ENCODE measurements around the gene BCR.

The BCR gene

GRCh38 chr22:23225724-23226496 lies 45.6 kb downstream of the BCR start:
- Mint-ChIP-seq H3K36me3 (peaks cover 12 to 32% of the 10 kb centered on the region in 2 donors), H3K27me3 (no peaks in the 10 kb centered on the region), H3K4me1 (peaks cover 38 to 62% of the 10 kb centered on the region in 2 donors), H3K9me3 (peaks cover 11 to 17% of the 10 kb centered on the region in 2 donors), H3K27ac (peak overlapping the region; percentile 31), H3K4me3 (no peak overlapping the region)
- ATAC-seq (replicated peaks) (no peak), DNase-seq (no peak)

- Mint-ChIP-seq H3K4me3 (no peak overlapping the region), H3K4me1 (peaks cover 33 to 56% of the 10 kb centered on the region in 2 donors), H3K36me3 (peaks cover 12 to 32% of the 10 kb centered on the region in 2 donors), H3K27me3 (no peaks in the 10 kb centered on the region), H3K27ac (no peak overlapping the region), H3K9me3 (peaks cover 11 to 17% of the 10 kb centered on the region in 2 donors)
- no peak for ATAC-seq (replicated peaks)
- no peak for DNase-seq
These were observed 46.2 kb downstream of the BCR start for GRCh38 chr22:23226497-23226850.

DNA sequence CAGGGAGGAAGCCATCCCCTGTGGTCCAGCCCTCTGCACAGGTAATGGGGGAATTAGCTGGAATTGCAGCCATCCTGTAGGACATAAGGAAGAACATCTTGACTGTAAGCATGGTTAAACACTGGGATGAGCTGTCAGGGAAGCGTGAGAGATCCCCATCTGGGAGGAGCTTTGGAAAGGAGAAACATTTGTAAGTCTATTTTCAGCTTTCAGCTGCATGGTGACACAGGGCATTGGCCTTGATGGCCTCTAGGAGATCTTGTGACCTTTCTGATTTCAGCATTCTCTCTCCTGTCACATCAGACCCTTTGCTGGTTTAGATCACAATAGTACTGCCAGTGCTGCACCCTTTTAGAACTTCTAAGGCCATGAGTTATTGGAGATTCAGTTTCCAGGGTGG lies 47.1 kb downstream of the BCR start:
- Mint-ChIP-seq H3K9me3 (peaks cover 11 to 17% of the 10 kb centered on the region in 2 donors), H3K4me1 (peaks cover 26 to 55% of the 10 kb centered on the region in 2 donors), H3K27me3 (no peaks in the 10 kb centered on the region), H3K36me3 (peaks cover 12 to 32% of the 10 kb centered on the region in 2 donors), H3K27ac (no peak overlapping the region), H3K4me3 (no peak overlapping the region)
- no peak for DNase-seq
- ATAC-seq (replicated peaks): no peak

DNA sequence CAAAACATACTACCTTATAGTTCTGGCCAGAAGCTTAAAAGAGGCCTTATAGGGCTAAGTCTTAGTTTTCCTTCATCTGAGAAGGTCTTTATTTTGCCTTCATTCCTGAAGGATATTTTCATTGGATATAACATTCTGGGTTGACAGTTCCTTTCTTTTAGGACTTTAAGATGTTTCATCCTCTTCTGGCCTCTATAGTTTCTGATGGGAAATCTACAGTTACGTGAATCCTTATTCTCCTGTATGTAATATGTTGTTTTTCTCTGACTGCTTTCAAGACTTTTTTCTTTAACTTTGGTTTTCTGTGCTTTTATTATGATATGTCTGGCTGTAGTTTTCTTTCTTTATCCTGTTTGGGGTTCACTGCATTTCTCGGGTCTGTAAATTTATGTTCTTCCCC lies 48.2 kb downstream of the BCR start:
- Mint-ChIP-seq H3K36me3 (peaks cover 12 to 32% of the 10 kb centered on the region in 2 donors), H3K27me3 (no peaks in the 10 kb centered on the region), H3K27ac (no peak overlapping the region), H3K9me3 (peaks cover 11 to 17% of the 10 kb centered on the region in 2 donors), H3K4me3 (no peak overlapping the region), H3K4me1 (peaks cover 29 to 55% of the 10 kb centered on the region in 2 donors)
- ATAC-seq (replicated peaks): no peak
- DNase-seq: no peak

DNA sequence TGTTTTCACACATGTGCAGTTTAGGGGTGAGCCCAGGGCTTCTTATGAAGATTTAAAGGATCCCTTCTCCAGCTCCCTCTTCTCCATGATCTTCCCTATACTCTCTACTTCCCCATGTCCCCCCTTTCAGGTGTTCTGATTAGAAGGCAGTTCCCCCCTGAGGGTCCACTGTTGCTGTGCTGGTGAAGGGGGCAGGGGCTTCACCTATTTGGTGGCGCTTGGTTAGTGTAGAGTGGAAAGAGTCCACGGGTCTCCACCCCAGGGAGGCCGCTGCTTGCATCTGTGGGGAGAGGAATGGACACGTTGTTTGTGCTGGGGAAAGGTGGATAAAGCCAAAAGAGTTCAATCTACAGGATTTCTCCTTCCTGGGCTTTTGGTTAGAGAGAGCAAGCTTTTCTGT lies 49.3 kb downstream of the BCR start:
- DNase-seq: no peak
- Mint-ChIP-seq H3K27me3 (no peaks in the 10 kb centered on the region), H3K27ac (no peak overlapping the region), H3K4me1 (peaks cover 29 to 57% of the 10 kb centered on the region in 2 donors), H3K4me3 (no peak overlapping the region), H3K9me3 (peaks cover 11 to 17% of the 10 kb centered on the region in 2 donors), H3K36me3 (peaks cover 11 to 32% of the 10 kb centered on the region in 2 donors)
- ATAC-seq (replicated peaks): no peak

DNA sequence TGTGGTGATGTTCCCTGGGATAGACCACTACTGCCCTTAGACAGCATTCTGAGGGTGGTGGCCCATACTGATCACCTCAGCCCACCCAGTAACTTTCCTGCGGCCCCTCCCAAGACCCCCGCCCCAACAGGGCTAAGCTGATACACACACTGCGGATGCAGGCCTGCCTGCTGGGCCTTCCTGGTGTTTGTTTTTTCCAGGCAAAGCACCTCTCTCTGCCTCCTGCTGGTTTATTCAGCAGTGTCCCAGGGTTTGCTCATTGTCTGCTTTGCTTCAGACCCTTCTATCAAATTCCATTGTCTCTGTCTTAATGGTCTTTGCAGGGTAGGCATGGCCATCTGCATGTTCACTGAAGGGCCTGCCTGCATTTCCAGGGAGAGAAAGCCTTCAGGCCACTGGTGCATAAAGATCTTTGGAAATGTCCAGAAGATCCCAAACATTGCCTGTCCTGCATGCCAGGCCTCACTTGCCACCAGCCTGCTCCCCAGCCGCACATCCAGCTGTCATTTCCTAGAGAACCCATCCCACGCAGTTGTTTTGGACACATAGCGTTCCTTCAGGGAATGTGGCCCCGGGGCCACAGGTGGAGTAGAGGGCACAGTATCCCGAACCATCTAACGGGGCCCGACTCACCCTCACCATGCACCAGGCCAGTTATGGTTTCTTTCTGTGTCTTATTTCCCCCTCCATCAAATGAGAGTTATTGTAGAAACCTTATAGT lies 50.2 kb downstream of the BCR start:
- no peaks in the 10 kb centered on the region for H3K27me3 Mint-ChIP-seq
- H3K9me3 Mint-ChIP-seq: peaks cover 11 to 17% of the 10 kb centered on the region in 2 donors
- DNase-seq: no peak
- H3K27ac Mint-ChIP-seq: no peak overlapping the region
- H3K4me1 Mint-ChIP-seq: peaks cover 27 to 56% of the 10 kb centered on the region in 2 donors
- ATAC-seq (replicated peaks): no peak
- peaks cover 11 to 32% of the 10 kb centered on the region in 2 donors for H3K36me3 Mint-ChIP-seq
- H3K4me3 Mint-ChIP-seq: no peak overlapping the region

GRCh38 chr22:23231471-23232093 lies 51.3 kb downstream of the BCR start:
- no peak for ATAC-seq (replicated peaks)
- peaks cover 11 to 17% of the 10 kb centered on the region in 2 donors for H3K9me3 Mint-ChIP-seq
- no peak overlapping the region for H3K4me3 Mint-ChIP-seq
- DNase-seq: no peak
- H3K36me3 Mint-ChIP-seq: peaks cover 14 to 36% of the 10 kb centered on the region in 2 donors
- peaks cover 26 to 55% of the 10 kb centered on the region in 2 donors for H3K4me1 Mint-ChIP-seq
- no peak overlapping the region for H3K27ac Mint-ChIP-seq
- no peaks in the 10 kb centered on the region for H3K27me3 Mint-ChIP-seq

- H3K4me1 Mint-ChIP-seq: peaks cover 28 to 54% of the 10 kb centered on the region in 2 donors
- H3K27me3 Mint-ChIP-seq: no peaks in the 10 kb centered on the region
- no peak overlapping the region for H3K27ac Mint-ChIP-seq
- no peak for ATAC-seq (replicated peaks)
- no peak overlapping the region for H3K4me3 Mint-ChIP-seq
- H3K9me3 Mint-ChIP-seq: peaks cover 9 to 15% of the 10 kb centered on the region in 2 donors
- peaks cover 14 to 34% of the 10 kb centered on the region in 2 donors for H3K36me3 Mint-ChIP-seq
- no peak for DNase-seq
These were observed 52.0 kb downstream of the BCR start for GRCh38 chr22:23232094-23232905.

- Mint-ChIP-seq H3K36me3 (peaks cover 14 to 25% of the 10 kb centered on the region in 2 donors), H3K9me3 (peaks cover 7% of the 10 kb centered on the region in 2 donors), H3K4me1 (peaks cover 32 to 58% of the 10 kb centered on the region in 2 donors), H3K27me3 (no peaks in the 10 kb centered on the region), H3K27ac (peak overlapping the region; percentile 81), H3K4me3 (no peak overlapping the region)
- ATAC-seq (replicated peaks) (peak; percentile 12 to 30), DNase-seq (no peak)
These were observed 52.8 kb downstream of the BCR start for GRCh38 chr22:23233084-23233531.

- Mint-ChIP-seq H3K4me3 (peak overlapping the region in 1 of 2 donors; percentile 6), H3K36me3 (peaks cover 10 to 20% of the 10 kb centered on the region in 2 donors), H3K4me1 (peaks cover 32 to 58% of the 10 kb centered on the region in 2 donors), H3K27ac (peak overlapping the region; percentile 81), H3K27me3 (no peaks in the 10 kb centered on the region), H3K9me3 (peaks cover 2 to 3% of the 10 kb centered on the region in 2 donors)
- ATAC-seq (replicated peaks): peak; percentile 86 to 88
- peak; percentile 57 for DNase-seq
These were observed 53.6 kb downstream of the BCR start for GRCh38 chr22:23233752-23234408.

- no peak overlapping the region for H3K4me3 Mint-ChIP-seq
- peaks cover 0 to 3% of the 10 kb centered on the region in 2 donors for H3K9me3 Mint-ChIP-seq
- H3K27ac Mint-ChIP-seq: no peak overlapping the region
- no peaks in the 10 kb centered on the region for H3K27me3 Mint-ChIP-seq
- peaks cover 7 to 13% of the 10 kb centered on the region in 2 donors for H3K36me3 Mint-ChIP-seq
- DNase-seq: no peak
- ATAC-seq (replicated peaks): no peak
- H3K4me1 Mint-ChIP-seq: peaks cover 34 to 58% of the 10 kb centered on the region in 2 donors
These were observed 54.3 kb downstream of the BCR start for GRCh38 chr22:23234409-23235161.

DNA sequence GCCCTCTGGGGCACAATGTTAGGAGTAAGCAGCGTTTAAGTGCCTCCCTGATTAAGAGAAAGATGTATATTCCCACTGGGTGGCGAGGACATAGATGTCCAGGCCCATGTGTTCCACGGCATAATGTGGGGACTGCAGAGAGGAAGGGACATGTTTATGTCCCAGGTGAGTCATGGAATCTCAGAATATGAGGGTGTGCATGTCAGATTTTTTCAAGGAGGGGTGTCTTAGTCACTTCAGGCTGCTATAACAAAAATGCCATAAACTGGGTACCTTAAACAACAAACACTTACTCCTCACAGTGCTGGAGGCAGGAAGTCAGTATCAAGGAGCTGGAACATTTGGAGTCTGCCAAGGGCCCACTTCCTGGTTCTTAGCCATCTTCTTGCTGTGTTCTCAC lies 55.1 kb downstream of the BCR start:
- H3K4me3 Mint-ChIP-seq: no peak overlapping the region
- ATAC-seq (replicated peaks): no peak
- peaks cover 34 to 64% of the 10 kb centered on the region in 2 donors for H3K4me1 Mint-ChIP-seq
- H3K27ac Mint-ChIP-seq: no peak overlapping the region
- DNase-seq: no peak
- no peaks in the 10 kb centered on the region for H3K27me3 Mint-ChIP-seq
- peaks cover 0 to 2% of the 10 kb centered on the region in 2 donors for H3K9me3 Mint-ChIP-seq
- H3K36me3 Mint-ChIP-seq: peaks cover 3 to 5% of the 10 kb centered on the region in 2 donors

- DNase-seq (no peak), ATAC-seq (replicated peaks) (no peak)
- Mint-ChIP-seq H3K36me3 (peaks cover 3 to 8% of the 10 kb centered on the region in 2 donors), H3K27me3 (no peaks in the 10 kb centered on the region), H3K9me3 (peaks cover 0 to 2% of the 10 kb centered on the region in 2 donors), H3K4me3 (no peak overlapping the region), H3K4me1 (peaks cover 39 to 70% of the 10 kb centered on the region in 2 donors), H3K27ac (no peak overlapping the region)
These were observed 55.7 kb downstream of the BCR start for GRCh38 chr22:23236026-23236425.

Data from stimulated activated naive B cell treated with anti-CD40 and anti-IgM and Interleukin-4, amounts not matched to agents 10 μg/mL and 1 μg/mL and 100 μg/mL, for 72 hours (primary cell).